Pons (tissue), 1 donor: ENCODE results near the gene PSAP.
A peak's percentile ranks its signal among the peaks of the same experiment; 100 is the strongest.

Experiments used
- DNase-seq: peaks from one replicate; pipeline ENCODE4 v3.0.0-alpha.2; 2016; ENCODE audit warnings: low spot score

The PSAP gene

DNA sequence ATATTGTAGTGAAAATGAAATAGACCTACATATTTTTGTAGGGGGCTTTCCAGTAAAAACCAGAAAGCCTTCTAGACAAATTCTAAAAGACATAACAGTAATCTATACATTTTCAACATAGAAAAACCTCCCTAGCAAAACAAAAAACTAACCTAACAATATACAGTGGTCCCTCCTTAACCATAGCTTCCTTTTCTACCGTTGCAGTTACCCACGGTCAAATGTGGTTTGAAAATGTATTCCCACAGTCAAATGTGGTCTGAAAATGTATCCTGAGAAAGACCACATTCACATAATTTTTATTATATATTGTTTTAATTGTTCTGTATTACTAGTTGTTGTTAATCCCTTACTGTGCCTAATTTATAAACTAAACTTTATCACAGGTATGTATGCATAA, 6.4 kb downstream of the PSAP start:
- no peak for DNase-seq

DNA sequence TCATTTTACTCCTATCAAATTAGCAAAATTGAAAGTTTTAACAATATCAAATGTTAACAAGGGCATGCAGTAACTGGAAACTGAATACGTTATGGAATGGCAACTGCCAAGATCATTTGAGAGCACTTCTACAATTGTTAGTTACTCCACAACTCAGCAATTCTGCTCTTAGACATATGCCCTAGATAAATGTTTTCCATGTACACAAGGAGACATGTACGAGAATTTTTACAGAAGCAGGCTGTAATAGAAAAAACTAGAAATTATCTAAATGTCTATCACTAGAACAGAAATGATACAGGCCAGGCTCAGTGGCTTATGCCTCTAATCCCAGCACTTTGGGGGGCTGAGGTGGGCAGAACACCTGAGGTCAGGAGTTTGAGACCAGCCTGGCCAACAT, 7.0 kb downstream of the PSAP start:
- no peak for DNase-seq

DNA sequence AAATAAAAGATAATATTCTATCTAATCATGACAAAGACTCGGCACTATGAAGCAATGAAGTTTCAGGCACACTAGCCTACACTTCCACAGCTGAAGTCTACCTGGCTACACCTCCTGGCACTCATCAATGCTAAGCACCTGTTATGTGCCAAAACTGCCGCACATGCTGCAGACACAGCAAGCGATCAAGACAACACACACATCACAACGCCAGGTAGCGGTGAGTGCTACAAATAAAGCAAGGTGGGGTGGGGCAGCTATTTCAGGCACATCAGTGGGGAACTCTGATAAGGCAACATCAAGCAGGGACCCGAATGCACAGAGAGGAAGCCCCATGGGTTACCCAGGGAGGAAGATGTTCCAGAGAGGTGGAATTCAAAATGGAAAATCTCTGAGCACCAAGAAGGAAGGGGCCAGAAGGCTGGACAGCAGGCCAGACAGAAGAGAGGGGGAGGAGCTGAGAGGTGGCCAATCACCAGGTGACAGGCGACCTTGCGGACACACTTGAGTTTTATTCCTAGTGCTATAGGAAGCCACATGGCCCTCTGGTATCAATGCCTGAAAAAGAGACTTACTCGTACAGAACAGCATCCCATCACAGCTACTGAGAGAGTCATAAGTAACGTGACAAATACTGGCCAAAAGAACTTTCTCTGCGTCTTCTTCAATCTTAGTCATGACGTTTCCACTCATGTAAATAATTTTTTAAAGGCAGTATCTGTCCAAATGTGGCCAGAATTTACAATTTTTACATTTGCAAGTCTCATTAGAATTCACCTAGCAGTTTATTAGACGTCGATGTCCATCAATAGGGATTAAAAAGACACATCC, 8.0 kb downstream of the PSAP start:
- no peak for DNase-seq

DNA sequence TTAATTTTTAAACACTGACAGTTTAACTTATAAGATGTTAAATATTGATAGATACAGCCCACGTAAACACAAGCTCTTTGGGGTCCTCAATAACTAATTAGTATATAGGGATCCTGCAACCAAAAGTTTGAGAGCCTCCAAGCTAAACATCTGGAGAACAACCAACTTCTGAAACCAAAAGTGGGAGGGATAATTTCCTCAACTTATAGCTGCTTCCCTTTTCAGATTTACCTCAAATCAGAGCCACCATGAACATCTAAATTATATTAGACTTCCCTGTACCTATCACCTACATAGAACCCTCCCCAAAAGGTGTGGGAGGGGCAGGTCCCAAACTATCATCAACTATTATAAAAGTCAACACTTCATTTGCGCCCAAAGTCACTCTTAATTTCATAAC, 8.6 kb downstream of the PSAP start:
- DNase-seq = no peak

DNA sequence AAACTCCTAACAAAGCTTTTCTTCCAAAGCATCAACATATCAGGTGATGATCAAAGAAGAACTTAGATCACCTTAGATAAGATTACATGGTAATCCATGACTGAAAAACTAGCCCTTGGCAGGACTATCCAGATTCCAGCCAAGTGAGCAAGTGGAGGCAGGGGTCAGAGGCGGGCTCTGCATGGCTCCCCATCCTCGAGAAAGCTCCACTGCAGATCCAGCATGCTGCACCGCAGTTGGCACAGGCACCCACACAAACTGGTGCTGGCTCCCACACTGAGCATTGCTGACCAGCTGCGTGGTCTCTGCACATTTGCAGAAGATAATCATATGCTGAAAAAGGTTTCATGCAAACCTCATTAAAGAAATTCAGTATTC, 10.1 kb downstream of the PSAP start:
- DNase-seq = no peak

- peak; percentile 94 for DNase-seq
Measured at GRCh38 chr10:71840177-71840957, 10.7 kb downstream of the PSAP start.

DNA sequence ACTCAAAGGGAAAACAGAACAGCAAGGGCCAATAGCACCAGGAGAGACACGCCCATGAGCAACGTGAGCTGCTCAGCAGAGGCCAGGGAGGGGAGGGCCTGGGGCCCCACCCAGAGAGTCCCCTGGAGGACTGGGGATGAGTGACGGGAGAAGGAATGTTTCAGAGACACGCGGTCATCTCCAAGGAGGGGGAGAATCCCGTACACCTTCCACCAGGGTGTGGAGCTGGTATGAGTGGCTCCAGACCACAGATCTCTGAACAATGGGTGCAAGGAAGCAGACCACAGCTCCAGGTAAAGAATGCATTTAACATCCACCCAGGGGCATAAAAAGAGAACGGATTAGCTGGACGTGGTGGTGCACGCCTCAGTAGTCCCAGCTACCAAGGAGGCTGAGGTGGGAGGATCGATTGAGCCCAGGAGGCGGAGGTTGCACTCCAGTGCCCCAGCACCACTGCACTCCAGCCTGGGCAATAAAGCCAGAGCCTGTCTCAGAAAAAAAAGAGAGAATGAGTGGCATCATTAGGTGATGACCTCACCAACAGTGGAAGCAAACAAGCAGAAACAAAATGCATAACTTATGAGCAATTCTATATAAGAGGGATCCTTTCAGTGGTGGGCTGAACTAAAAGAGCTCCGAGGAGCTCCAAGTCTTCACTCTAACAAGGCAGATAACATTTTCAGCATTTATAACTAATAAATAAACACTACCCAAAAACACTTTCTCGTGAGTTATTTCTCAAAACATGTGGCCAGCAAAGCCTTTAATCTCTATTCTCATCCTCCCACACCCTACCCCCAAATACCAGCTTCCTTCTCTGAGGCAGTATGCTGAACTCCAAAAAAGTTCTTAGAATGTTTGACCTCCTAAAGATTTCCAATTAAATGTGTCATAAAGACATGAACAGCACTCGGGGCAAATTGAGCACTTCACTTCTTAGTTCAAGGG, 12.5 kb downstream of the PSAP start:
- DNase-seq = peak; percentile 28

- peak; percentile 56 for DNase-seq
Measured at GRCh38 chr10:71837098-71837827, 13.8 kb downstream of the PSAP start.

GRCh38 chr10:71836596-71836974, 14.5 kb downstream of the PSAP start:
- peak; percentile 66 for DNase-seq

GRCh38 chr10:71835671-71836595, 15.1 kb downstream of the PSAP start:
- peak; percentile 97 for DNase-seq

GRCh38 chr10:71834343-71834674, 16.7 kb downstream of the PSAP start:
- no peak for DNase-seq

GRCh38 chr10:71833451-71834342, 17.4 kb downstream of the PSAP start:
- no peak for DNase-seq

- no peak for DNase-seq
Measured at GRCh38 chr10:71832967-71833366, 18.1 kb downstream of the PSAP start.

DNA sequence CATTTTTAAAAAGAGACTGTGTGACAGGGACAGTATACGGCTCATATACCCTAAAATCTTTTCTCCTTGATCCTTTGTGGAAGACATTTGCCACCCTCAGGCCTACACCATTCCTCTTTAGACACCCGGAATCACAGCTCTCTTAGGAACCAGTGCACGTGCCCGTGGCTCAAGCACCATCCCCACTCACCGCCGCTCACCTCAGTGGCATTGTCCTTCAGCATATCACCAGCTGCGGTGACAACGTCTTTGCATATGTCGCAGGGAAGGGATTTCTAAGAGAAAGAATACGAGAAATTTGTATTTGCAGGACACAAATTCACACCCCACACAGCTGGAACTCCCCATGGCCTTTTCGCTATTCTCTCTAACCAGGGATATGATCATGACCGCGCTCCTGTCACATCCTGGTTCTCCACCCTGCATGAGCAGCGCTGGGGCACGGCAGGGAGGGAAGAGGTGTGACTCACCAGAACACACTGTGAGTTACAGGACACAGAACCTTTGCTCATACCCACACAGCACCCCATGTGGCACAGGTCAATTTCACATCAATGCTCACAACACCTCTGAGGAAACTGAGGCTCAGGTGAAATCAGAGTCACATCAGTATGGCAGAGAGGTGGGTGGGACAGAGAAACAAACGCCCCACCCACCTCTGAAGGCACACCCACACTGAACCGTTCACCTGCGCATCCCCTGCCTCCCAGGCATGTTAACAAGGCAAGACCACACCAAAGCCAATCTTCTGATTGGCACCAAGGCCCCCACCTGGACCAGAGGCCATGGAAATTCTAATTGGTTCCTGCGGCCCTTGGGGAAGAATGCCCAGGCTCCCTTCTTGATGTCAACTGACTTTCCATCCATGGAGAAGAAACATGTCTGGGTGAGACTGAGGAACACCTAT, 19.2 kb downstream of the PSAP start:
- DNase-seq = no peak

DNA sequence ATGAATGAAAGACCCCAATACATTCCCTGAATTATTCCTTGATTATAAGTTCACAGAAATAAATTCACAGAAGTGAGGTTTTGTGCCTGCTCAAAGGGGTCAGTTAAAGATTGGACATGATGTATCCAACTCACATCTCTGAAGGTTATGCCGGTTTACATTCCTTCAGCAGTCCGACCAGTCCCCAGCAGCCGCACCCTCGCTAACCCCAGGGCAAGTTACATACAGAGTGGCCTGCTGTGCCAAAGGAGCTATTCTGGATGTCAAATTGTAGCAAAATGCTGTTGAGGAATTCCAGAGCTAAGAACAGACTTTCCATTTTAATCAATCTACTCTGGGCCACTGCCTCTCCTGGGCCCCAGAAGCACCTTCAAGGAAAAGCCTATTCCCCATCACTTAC, 20.3 kb downstream of the PSAP start:
- no peak for DNase-seq

DNA sequence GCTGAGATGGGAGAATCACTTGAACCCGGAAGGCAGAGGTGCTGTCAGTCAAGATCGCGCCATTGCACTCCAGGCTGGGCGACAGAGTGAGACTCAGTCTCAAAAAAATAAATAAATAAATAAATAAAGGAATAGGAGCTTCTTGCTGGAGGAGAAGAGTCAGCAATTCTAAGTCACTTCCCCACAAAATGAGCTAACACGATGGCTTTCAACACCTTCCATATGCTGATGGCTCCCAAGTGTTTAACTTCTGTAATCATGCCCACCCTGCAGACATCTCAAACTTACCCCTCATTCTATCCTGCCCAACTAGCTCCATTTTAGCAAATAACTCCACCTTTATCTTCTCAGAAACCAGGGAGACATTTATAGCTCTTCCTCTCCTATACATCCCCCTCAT, 21.2 kb downstream of the PSAP start:
- DNase-seq = no peak

DNA sequence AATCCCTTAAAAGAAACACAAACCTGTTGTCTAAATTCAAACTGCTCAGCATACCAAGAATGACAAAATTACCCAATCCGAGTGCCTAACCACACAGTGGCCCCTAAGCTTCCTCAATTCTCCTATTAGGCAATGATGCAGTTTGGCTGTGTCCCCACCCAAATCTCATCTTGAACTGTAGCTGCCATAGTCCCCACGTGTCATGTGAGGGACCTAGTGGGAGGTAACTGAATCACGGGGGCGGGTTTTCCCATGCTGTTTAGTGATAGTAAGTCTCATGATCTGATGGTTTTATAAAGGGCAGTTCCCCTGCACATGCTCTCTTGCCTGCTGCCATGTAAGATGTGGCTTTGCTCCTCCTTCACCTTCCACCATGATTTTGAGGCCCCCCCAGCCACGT, 21.9 kb downstream of the PSAP start:
- DNase-seq = no peak

DNA sequence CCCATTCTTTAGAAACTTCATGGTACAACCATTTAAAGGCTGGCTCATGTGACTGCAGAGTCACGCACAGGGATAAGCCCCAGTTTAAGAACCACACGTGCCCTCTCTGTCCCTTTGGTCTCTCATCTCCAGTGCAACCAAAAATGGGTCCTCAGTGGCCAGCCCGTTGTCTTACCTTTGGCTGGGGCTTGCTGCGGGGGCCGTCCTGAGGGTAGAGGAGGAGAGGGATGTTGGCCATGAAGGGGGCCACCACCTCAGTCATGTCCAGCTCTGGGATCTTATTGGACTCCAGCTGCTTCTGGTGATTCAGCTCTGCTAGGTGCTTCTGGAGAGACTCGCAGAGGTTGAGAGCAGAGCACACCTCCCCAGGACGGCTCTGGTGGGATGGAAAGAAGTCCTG, 22.3 kb downstream of the PSAP start:
- DNase-seq = no peak

- DNase-seq = no peak
Measured at GRCh38 chr10:71827852-71828251, 23.2 kb downstream of the PSAP start.
